HCT116 (cell line): ENCODE measurements around the gene PPP1CB. TPM values are rescaled to one million over a fixed set of nuclear protein-coding genes. Genes with fewer than 3 reads are reported as not detected.

Experiments
- ATAC-seq: fragments of 200-7000 bp; cut with Tn5 transposase; 2 replicates; pipeline ENCODE4 v1.9.1; 2020; ENCODE audit warnings: mild to moderate bottlenecking, moderate library complexity
- BruUV-seq: library from RNA; stranded (reverse); fragments of 400-500 nt; replicated peaks from 2 replicates; lab custom pipeline; 2021; lab: Mats Ljungman, UMichigan
- CTCF ChIA-PET: fragments of 300-600 bp; sonication (Branson Sonifier 250); formaldehyde crosslinking; loops from one replicate; lab custom pipeline; 2021; ENCODE audit warnings: antibody characterized with exemption; lab: Charles Lee
- POLR2A ChIA-PET: fragments of 300-600, 350-600 bp; sonication (Branson Sonifier 250); formaldehyde crosslinking; loops from one replicate; lab custom pipeline; 2021; ENCODE audit warnings: antibody characterized with exemption; lab: Charles Lee
- RAD21 ChIA-PET, 2 experiments: fragments of 300-600 bp; sonication (Branson Sonifier 250); formaldehyde crosslinking; loops; one replicate each; lab custom pipeline; 2023; ENCODE audit warnings: low total read pairs in 2 of 2; ENCODE audit not compliant: uncharacterized antibody in 2 of 2, unreplicated experiment in 2 of 2, low non-redundant PET in 1 of 2; lab: Charles Lee
- DNase-seq: peaks from one replicate; pipeline ENCODE4 v3.0.0-alpha.2; 2010; ENCODE audit warnings: low read depth, low spot score
- H2AFZ ChIP-seq: fragments of 200-600 bp; shearing (Covaris generic), sonication (generic); 2 replicates; pipeline ENCODE4 v1.6.1; 2017; ENCODE audit warnings: low read depth, mixed run types, mixed read lengths, antibody characterized with exemption, low read length; ENCODE audit not compliant: poor library complexity, severe bottlenecking
- H3K27ac ChIP-seq: 2 replicates; pipeline ENCODE4 v1.5.1; 2012; ENCODE audit warnings: low read depth, low read length
- H3K27me3 ChIP-seq: fragments of 200-600 bp; sonication (generic); 2 replicates; pipeline ENCODE4 v1.6.1; 2016; ENCODE audit warnings: mixed run types, low read length, mixed read lengths; ENCODE audit not compliant: insufficient read depth
- H3K36me3 ChIP-seq, 2 experiments: fragments of 200-500 bp in 1 of 2; fragments of 200-600 bp in 1 of 2; sonication (Bioruptor generic) in 1 of 2; sonication (generic) in 1 of 2; 2 replicates each; pipeline versions ENCODE4 v1.5.1 to v1.6.1; 2014 to 2016; ENCODE audit warnings: low read length in 2 of 2, inconsistent platforms in 1 of 2, mixed read lengths in 1 of 2, mixed run types in 1 of 2; ENCODE audit not compliant: insufficient read depth in 2 of 2, control insufficient read depth in 1 of 2
- H3K4me1 ChIP-seq, 2 experiments: fragments of 200-600 bp in 1 of 2; sonication (generic) in 1 of 2; 2 replicates each; pipeline versions ENCODE4 v1.5.1 to v1.6.1; 2012 to 2017; ENCODE audit warnings: low read length in 2 of 2, inconsistent platforms in 1 of 2, mild to moderate bottlenecking in 1 of 2, mixed read lengths in 1 of 2, mixed run types in 1 of 2, moderate library complexity in 1 of 2; ENCODE audit not compliant: insufficient read depth in 2 of 2, control insufficient read depth in 1 of 2
- H3K4me2 ChIP-seq: fragments of 200-600 bp; sonication (generic); 2 replicates; pipeline ENCODE4 v1.6.1; 2017; ENCODE audit warnings: mixed run types, low read length, mixed read lengths
- H3K4me3 ChIP-seq, 2 experiments: fragments of 200-600 bp in 1 of 2; sonication (generic) in 1 of 2; replicated peaks in 1 of 2; 2 replicates each; pipeline ENCODE4 v1.5.1; 2011 to 2016; ENCODE audit warnings: low read length in 2 of 2, control low read depth in 1 of 2, low read depth in 1 of 2, mild to moderate bottlenecking in 1 of 2, mixed read lengths in 1 of 2, mixed run types in 1 of 2
- H3K79me2 ChIP-seq: fragments of 200-600 bp; sonication (generic); 2 replicates; pipeline ENCODE4 v1.6.1; 2017; ENCODE audit warnings: mild to moderate bottlenecking, mixed run types, low read length, moderate library complexity, mixed read lengths; ENCODE audit not compliant: insufficient read depth
- H3K9ac ChIP-seq: fragments of 200-600 bp; sonication (generic); 2 replicates; pipeline ENCODE4 v1.6.1; 2016; ENCODE audit warnings: low read length, mixed read lengths
- H3K9me2 ChIP-seq: fragments of 200-600 bp; sonication (generic), shearing (Covaris generic); 2 replicates; pipeline ENCODE4 v1.6.1; 2017; ENCODE audit warnings: mixed run types, mild to moderate bottlenecking, moderate library complexity; ENCODE audit not compliant: insufficient read depth
- H3K9me3 ChIP-seq, 2 experiments: fragments of 200-500 bp in 1 of 2; fragments of 200-600 bp in 1 of 2; sonication (Bioruptor generic) in 1 of 2; sonication (generic) in 1 of 2; 2 replicates each; pipeline ENCODE4 v1.6.1; 2014 to 2017; ENCODE audit warnings: low read length in 2 of 2, mixed read lengths in 2 of 2, inconsistent platforms in 1 of 2, low read depth in 1 of 2, mild to moderate bottlenecking in 1 of 2, mixed run types in 1 of 2, moderate library complexity in 1 of 2; ENCODE audit not compliant: control insufficient read depth in 1 of 2, insufficient read depth in 1 of 2
- H4K20me1 ChIP-seq: fragments of 200-600 bp; sonication (generic), shearing (Covaris generic); 2 replicates; pipeline ENCODE4 v1.6.1; 2017; ENCODE audit warnings: mixed run types, mild to moderate bottlenecking, moderate library complexity; ENCODE audit not compliant: insufficient read depth
- CBX3 ChIP-seq: IDR thresholded peaks from 2 replicates; pipeline ENCODE4 v1.6.1; 2012; ENCODE audit warnings: low read depth
- POLR2AphosphoS5 ChIP-seq: IDR thresholded peaks from 2 replicates; pipeline ENCODE4 v1.6.1; 2011; ENCODE audit warnings: mild to moderate bottlenecking, low read depth, low read length, moderate library complexity
- TCF7L2 ChIP-seq: IDR thresholded peaks from 2 replicates; pipeline ENCODE4 v1.7.0; 2011; ENCODE audit warnings: borderline replicate concordance, inconsistent platforms; ENCODE audit not compliant: insufficient read depth, insufficient read length; ENCODE audit errors: extremely low read depth
- YY1 ChIP-seq: IDR thresholded peaks from 2 replicates; pipeline ENCODE4 v1.6.1; 2011; ENCODE audit warnings: low read length, low read depth, moderate library complexity, mild to moderate bottlenecking; ENCODE audit not compliant: insufficient replicate concordance; ENCODE audit errors: extremely low read depth
- intact Hi-C: fragments of 100-400 bp; cut with micrococcal nuclease; formaldehyde crosslinking; loops from 2 replicates; pipeline ENCODE4 v1.10.0; 2022
- total RNA-seq: library from RNA; stranded (reverse); gene quantifications from one replicate; pipeline ENCODE4 v1.2.1, GENCODE V29; 2021; ENCODE audit not compliant: unreplicated experiment
- TF ChIP-seq, protein P1 (sequence below): IDR thresholded peaks from 2 replicates; pipeline ENCODE4 v1.6.1; 2011; ENCODE audit warnings: mild to moderate bottlenecking, low read length, moderate library complexity; ENCODE audit not compliant: insufficient replicate concordance; ENCODE audit errors: extremely low read depth

PPP1CB gene
- total RNA-seq, 1 experiment from 2014 or later = 174 TPM

DNA sequence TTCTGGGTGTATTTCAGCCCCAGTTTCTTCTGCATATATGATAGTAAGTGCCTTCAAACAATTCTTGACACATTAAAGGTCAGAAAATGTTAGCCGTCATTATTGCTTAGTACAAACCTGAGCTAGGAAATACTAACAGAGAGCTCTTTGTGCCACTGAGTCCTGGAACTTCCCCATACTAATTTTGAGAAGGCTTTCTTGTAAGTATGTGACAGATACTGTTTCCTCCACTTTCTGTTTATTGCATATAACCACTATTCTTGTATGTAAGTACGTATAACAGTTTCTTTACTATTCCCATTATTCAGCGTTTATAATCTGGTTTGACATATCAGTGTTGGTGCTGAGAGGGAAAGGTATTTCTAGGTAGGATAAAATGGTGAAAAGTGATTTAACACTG, 9.8 kb downstream of the PPP1CB start:
- RAD21 ChIA-PET = interaction anchor here in 1 of 2 experiments (0.6 kb wide), 1 partner anchor 80 kb away, joined by 3 read pairs; no protein-coding TSS in a partner anchor
- no peak overlapping the region for H3K4me3 ChIP-seq
- intact Hi-C loops = no loop called here
- no peak overlapping the region for H3K4me2 ChIP-seq
- H3K27ac ChIP-seq = no peak overlapping the region
- H3K36me3 ChIP-seq = peaks cover 0 to 7% of the 10 kb centered on the region in 2 experiments; a peak in 1 of 4 replicates
- no peak for TF ChIP-seq YY1
- TF ChIP-seq, protein P1, sequence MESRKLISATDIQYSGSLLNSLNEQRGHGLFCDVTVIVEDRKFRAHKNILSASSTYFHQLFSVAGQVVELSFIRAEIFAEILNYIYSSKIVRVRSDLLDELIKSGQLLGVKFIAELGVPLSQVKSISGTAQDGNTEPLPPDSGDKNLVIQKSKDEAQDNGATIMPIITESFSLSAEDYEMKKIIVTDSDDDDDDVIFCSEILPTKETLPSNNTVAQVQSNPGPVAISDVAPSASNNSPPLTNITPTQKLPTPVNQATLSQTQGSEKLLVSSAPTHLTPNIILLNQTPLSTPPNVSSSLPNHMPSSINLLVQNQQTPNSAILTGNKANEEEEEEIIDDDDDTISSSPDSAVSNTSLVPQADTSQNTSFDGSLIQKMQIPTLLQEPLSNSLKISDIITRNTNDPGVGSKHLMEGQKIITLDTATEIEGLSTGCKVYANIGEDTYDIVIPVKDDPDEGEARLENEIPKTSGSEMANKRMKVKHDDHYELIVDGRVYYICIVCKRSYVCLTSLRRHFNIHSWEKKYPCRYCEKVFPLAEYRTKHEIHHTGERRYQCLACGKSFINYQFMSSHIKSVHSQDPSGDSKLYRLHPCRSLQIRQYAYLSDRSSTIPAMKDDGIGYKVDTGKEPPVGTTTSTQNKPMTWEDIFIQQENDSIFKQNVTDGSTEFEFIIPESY = no peak
- no peak for TF ChIP-seq CBX3
- no peak for TF ChIP-seq TCF7L2
- TF ChIP-seq POLR2AphosphoS5 = no peak
- POLR2A ChIA-PET = no interaction called here
- no peaks in the 10 kb centered on the region for H3K9me2 ChIP-seq
- peaks cover 98% of the 10 kb centered on the region for H3K79me2 ChIP-seq
- H3K9me3 ChIP-seq = no peaks in the 10 kb centered on the region
- no TSS peak for BruUV-seq
- DNase-seq = no peak
- no peaks in the 10 kb centered on the region for H3K4me1 ChIP-seq
- ATAC-seq = no peak
- H4K20me1 ChIP-seq = peaks cover 42% of the 10 kb centered on the region
- CTCF ChIA-PET = no interaction called here
- H3K9ac ChIP-seq = no peak overlapping the region
- no peaks in the 10 kb centered on the region for H3K27me3 ChIP-seq
- no peak overlapping the region for H2AFZ ChIP-seq
